ENCODE measurements around the gene RBM4B. TPM values are rescaled to one million over a fixed set of nuclear protein-coding genes. Genes with fewer than 3 reads are reported as not detected.

RBM4B gene
- total and polyA plus RNA-seq, 4 experiments from 2014 or later = 6.3 to 26.9 (median 21.0) TPM

DNA sequence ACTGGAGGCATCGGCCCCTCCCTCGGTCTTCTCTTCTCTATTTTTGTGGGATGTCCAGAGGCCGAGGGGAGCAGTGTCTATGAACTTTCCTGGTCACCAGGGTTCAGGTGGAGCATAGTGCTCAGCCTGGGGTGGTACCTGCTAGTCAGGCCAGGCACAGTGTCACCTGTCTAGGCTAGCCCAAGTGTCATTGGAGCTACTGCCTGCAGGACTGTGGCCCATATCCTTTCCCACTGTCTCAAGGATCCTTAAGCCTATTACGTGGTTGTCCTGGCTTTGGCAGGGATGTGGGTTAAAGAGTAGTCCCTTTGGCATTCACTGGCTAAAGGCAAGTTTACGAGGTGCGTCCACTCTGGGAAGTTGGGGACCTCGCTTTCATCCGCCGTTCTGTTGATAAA lies 51.9 kb downstream of the RBM4B start:
- H3K4me1 ChIP-seq (ENCODE audit: insufficient read depth, low read length) = peaks cover 58% of the 10 kb centered on the region
- Mint-ChIP-seq H3K9me3 (peaks cover 0 to 13% (median 0%) of the 10 kb centered on the region in 8 donors), H3K4me3 (peak overlapping the region in 1 of 8 donors; percentile 22), H3K27me3 (no peaks in the 10 kb centered on the region), H3K4me1 (peaks cover 41 to 86% (median 64%) of the 10 kb centered on the region in 4 donors), H3K27ac (peak overlapping the region in 2 of 7 donors; percentile 31 to 71), H3K36me3 (peaks cover 43 to 85% of the 10 kb centered on the region in 2 donors)
- no peak overlapping the region for H3K27ac ChIP-seq (ENCODE audit: low read depth, low read length)
- intact Hi-C loops (cut with micrococcal nuclease) = no loop called here
- no peaks in the 10 kb centered on the region for H3K9me3 ChIP-seq (ENCODE audit: control insufficient read depth in 1 of 2, low read length in 2 of 2)
- H3K4me3 ChIP-seq (ENCODE audit: low read length in 2 of 2) = no peak overlapping the region
- ChIA-PET POLR2A (ENCODE audit: partially characterized antibody) (interaction anchor here (0.7 to 17.7 kb wide), 4 partner anchors 9 to 57 kb away, joined by 3 to 442 read pairs (median 8); partner anchors contain the start of genes RBM14 and RBM4), CTCF (ENCODE audit: partially characterized antibody) (no interaction called here)
- DNase-seq = no peak
- peaks cover 68% of the 10 kb centered on the region for H3K36me3 ChIP-seq (ENCODE audit: insufficient read depth, low read length)
- H3K27me3 ChIP-seq (ENCODE audit: insufficient read depth, low read length) = no peaks in the 10 kb centered on the region

GRCh38 chr11:66625041-66625751 lies 52.5 kb downstream of the RBM4B start:
- H3K36me3 ChIP-seq (ENCODE audit: insufficient read depth, low read length) = peaks cover 66% of the 10 kb centered on the region
- no peak overlapping the region for H3K4me3 ChIP-seq (ENCODE audit: low read length in 2 of 2)
- H3K9me3 ChIP-seq (ENCODE audit: control insufficient read depth in 1 of 2, low read length in 2 of 2) = no peaks in the 10 kb centered on the region
- ChIA-PET CTCF (ENCODE audit: partially characterized antibody) (interaction anchor here (0.8 kb wide), 1 partner anchor 48 kb away, joined by 3 read pairs; no protein-coding TSS in a partner anchor), POLR2A (ENCODE audit: partially characterized antibody) (interaction anchor here (0.7 to 17.7 kb wide), 5 partner anchors 9 to 56 kb away, joined by 3 to 442 read pairs (median 5); partner anchors contain the start of genes CCDC87, CCS, RBM14 and RBM4)
- no peaks in the 10 kb centered on the region for H3K27me3 ChIP-seq (ENCODE audit: insufficient read depth, low read length)
- peak overlapping the region in 2 of 7 donors; percentile 29 to 71 for H3K27ac Mint-ChIP-seq
- peaks cover 62% of the 10 kb centered on the region for H3K4me1 ChIP-seq (ENCODE audit: insufficient read depth, low read length)
- no peak overlapping the region for H3K4me3 Mint-ChIP-seq
- H3K36me3 Mint-ChIP-seq = peaks cover 42 to 85% of the 10 kb centered on the region in 2 donors
- no peak for DNase-seq
- peaks cover 44 to 90% (median 67%) of the 10 kb centered on the region in 4 donors for H3K4me1 Mint-ChIP-seq
- H3K9me3 Mint-ChIP-seq = peaks cover 0 to 11% (median 0%) of the 10 kb centered on the region in 8 donors
- intact Hi-C loops (cut with micrococcal nuclease) = no loop called here
- no peaks in the 10 kb centered on the region for H3K27me3 Mint-ChIP-seq
- H3K27ac ChIP-seq (ENCODE audit: low read depth, low read length) = no peak overlapping the region

- Mint-ChIP-seq H3K9me3 (peaks cover 0 to 9% (median 0%) of the 10 kb centered on the region in 8 donors), H3K27ac (peak overlapping the region in 1 of 7 donors; percentile 71), H3K4me1 (peaks cover 45 to 90% (median 67%) of the 10 kb centered on the region in 4 donors), H3K36me3 (peaks cover 41 to 79% of the 10 kb centered on the region in 2 donors), H3K4me3 (no peak overlapping the region), H3K27me3 (no peaks in the 10 kb centered on the region)
- Histone ChIP-seq H3K27ac (ENCODE audit: low read depth, low read length) (no peak overlapping the region), H3K9me3 (ENCODE audit: control insufficient read depth in 1 of 2, low read length in 2 of 2) (no peaks in the 10 kb centered on the region), H3K4me1 (ENCODE audit: insufficient read depth, low read length) (peaks cover 62% of the 10 kb centered on the region), H3K27me3 (ENCODE audit: insufficient read depth, low read length) (no peaks in the 10 kb centered on the region), H3K36me3 (ENCODE audit: insufficient read depth, low read length) (peaks cover 58% of the 10 kb centered on the region), H3K4me3 (ENCODE audit: low read length in 2 of 2) (no peak overlapping the region)
- intact Hi-C loops (cut with micrococcal nuclease) = no loop called here
- ChIA-PET CTCF (ENCODE audit: partially characterized antibody) (interaction anchor here (0.8 to 1.2 kb wide), 3 partner anchors 18 to 49 kb away, joined by 3 read pairs; no protein-coding TSS in a partner anchor), POLR2A (ENCODE audit: partially characterized antibody) (interaction anchor here (1.0 to 17.7 kb wide), 4 partner anchors 8 to 32 kb away, joined by 4 to 442 read pairs (median 8); partner anchors contain the start of genes CCDC87, CCS, RBM14 and RBM4)
- no peak for DNase-seq
These were observed 53.2 kb downstream of the RBM4B start for GRCh38 chr11:66624450-66624849.

GRCh38 chr11:66619080-66619554 lies 58.6 kb downstream of the RBM4B start:
- ChIA-PET POLR2A (ENCODE audit: partially characterized antibody) (interaction anchor here (0.6 to 17.7 kb wide), 13 partner anchors 9 to 956 kb away, joined by 3 to 442 read pairs (median 4); partner anchors contain the start of genes CCDC87, CCS, CTSF and MRPL11), CTCF (ENCODE audit: partially characterized antibody) (interaction anchor here (0.7 to 4.8 kb wide), 5 partner anchors 20 to 59 kb away, joined by 3 to 35 read pairs (median 5); partner anchors contain the start of genes RBM4 and RBM4B)
- intact Hi-C loops (cut with micrococcal nuclease) = loop anchor here (1.0 to 5.0 kb wide), 3 partner anchors 40 to 152 kb away; partner anchors contain the start of gene PELI3
- no peaks in the 10 kb centered on the region for H3K27me3 ChIP-seq (ENCODE audit: insufficient read depth, low read length)
- H3K4me1 ChIP-seq (ENCODE audit: insufficient read depth, low read length) = peaks cover 66% of the 10 kb centered on the region
- DNase-seq = peak; percentile 78 to 88 (median 83)
- peaks cover 50 to 88% (median 64%) of the 10 kb centered on the region in 4 donors for H3K4me1 Mint-ChIP-seq
- H3K27me3 Mint-ChIP-seq = no peaks in the 10 kb centered on the region
- peaks cover 0 to 11% (median 0%) of the 10 kb centered on the region in 8 donors for H3K9me3 Mint-ChIP-seq
- H3K36me3 ChIP-seq (ENCODE audit: insufficient read depth, low read length) = peaks cover 6% of the 10 kb centered on the region
- H3K4me3 Mint-ChIP-seq = peak overlapping the region; percentile 96 to 100 (median 98)
- no peaks in the 10 kb centered on the region for H3K9me3 ChIP-seq (ENCODE audit: control insufficient read depth in 1 of 2, low read length in 2 of 2)
- H3K36me3 Mint-ChIP-seq = peaks cover 25 to 60% of the 10 kb centered on the region in 2 donors
- peak overlapping the region; percentile 97 for H3K27ac ChIP-seq (ENCODE audit: low read depth, low read length)
- H3K4me3 ChIP-seq (ENCODE audit: low read length in 2 of 2) = peak overlapping the region in 1 of 2 donors; percentile 99
- H3K27ac Mint-ChIP-seq = peak overlapping the region; percentile 98 to 100 (median 99)

DNA sequence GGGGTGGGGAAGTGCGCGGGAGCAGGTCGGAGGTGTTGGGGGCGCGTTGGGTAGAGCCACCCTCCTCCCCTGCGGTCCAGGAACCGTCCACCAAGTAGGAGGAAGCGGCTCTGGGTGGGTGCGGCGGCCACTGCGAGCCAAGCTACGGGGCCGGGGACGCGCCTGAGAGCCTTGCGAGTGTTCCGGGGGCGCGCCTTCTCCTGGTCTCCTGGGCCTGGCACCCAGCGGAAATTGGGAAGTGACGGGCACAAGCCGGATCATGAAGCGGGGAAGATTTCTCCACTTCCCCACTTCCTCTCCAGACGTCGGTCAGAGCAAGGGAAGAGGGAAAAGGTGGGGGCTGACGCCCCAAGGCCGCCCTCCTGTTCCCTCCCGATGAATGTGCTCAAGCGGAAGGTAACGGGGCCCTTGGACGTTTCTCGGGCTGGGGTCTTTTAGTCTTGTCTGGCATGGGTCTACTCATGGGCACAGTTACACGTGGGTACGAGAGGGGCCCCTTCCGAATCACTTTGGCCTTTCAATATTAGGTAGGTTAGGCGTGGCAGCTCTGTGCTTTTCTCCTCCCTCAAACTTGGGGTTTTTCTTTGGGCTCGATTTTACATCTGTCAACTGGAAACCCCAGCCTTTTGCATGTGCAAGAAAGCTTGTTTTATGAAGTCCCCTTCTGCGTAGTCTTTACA lies 60.4 kb downstream of the RBM4B start:
- no peaks in the 10 kb centered on the region for H3K27me3 ChIP-seq (ENCODE audit: insufficient read depth, low read length)
- H3K4me1 ChIP-seq (ENCODE audit: insufficient read depth, low read length) = peaks cover 48% of the 10 kb centered on the region
- Mint-ChIP-seq H3K9me3 (peaks cover 0 to 8% (median 0%) of the 10 kb centered on the region in 8 donors), H3K27me3 (no peaks in the 10 kb centered on the region), H3K27ac (peak overlapping the region; percentile 98 to 100 (median 99)), H3K4me3 (peak overlapping the region; percentile 96 to 100 (median 98)), H3K4me1 (peaks cover 32 to 70% (median 46%) of the 10 kb centered on the region in 4 donors), H3K36me3 (peaks cover 13 to 42% of the 10 kb centered on the region in 2 donors)
- no peaks in the 10 kb centered on the region for H3K9me3 ChIP-seq (ENCODE audit: control insufficient read depth in 1 of 2, low read length in 2 of 2)
- H3K27ac ChIP-seq (ENCODE audit: low read depth, low read length) = peak overlapping the region; percentile 97
- peak in 4 of 5 donors; percentile 31 to 69 (median 43) for DNase-seq
- H3K36me3 ChIP-seq (ENCODE audit: insufficient read depth, low read length) = no peaks in the 10 kb centered on the region
- POLR2A ChIA-PET (ENCODE audit: partially characterized antibody) = interaction anchor here (0.6 to 17.7 kb wide), 35 partner anchors 8 to 755 kb away, joined by 3 to 442 read pairs (median 6); partner anchors contain the start of genes ACTN3, B4GAT1, CCDC87 and CCS
- CTCF ChIA-PET (ENCODE audit: partially characterized antibody) = interaction anchor here (0.9 to 2.6 kb wide), 9 partner anchors 20 to 757 kb away, joined by 3 to 19 read pairs (median 3); partner anchors contain the start of genes CCDC87, CCS, MRPL11 and MUS81
- intact Hi-C loops (cut with micrococcal nuclease) = loop anchor here (5.0 kb wide), 2 partner anchors 125 to 150 kb away; partner anchors contain the start of gene PELI3
- H3K4me3 ChIP-seq (ENCODE audit: low read length in 2 of 2) = peak overlapping the region; percentile 17 to 99

- peak within 1 kb of the TSS; percentile 98 to 100 (median 99) for H3K27ac Mint-ChIP-seq
- no peaks in the 10 kb centered on the region for H3K9me3 ChIP-seq (ENCODE audit: control insufficient read depth in 1 of 2, low read length in 2 of 2)
- intact Hi-C loops (cut with micrococcal nuclease) = loop anchor here (1.0 to 5.0 kb wide), 6 partner anchors 22 to 149 kb away; partner anchors contain the start of genes CCDC87, CCS, PELI3 and RBM4
- H3K27ac ChIP-seq (ENCODE audit: low read depth, low read length) = peak within 1 kb of the TSS; percentile 97
- ChIA-PET CTCF (ENCODE audit: partially characterized antibody) (interaction anchor here (1.2 to 2.6 kb wide), 5 partner anchors 21 to 82 kb away, joined by 3 to 19 read pairs (median 7); partner anchors contain the start of genes CCDC87, CCS, RBM4 and RBM4B), POLR2A (ENCODE audit: partially characterized antibody) (interaction anchor here (0.6 to 17.7 kb wide), 35 partner anchors 9 to 756 kb away, joined by 3 to 442 read pairs (median 6); partner anchors contain the start of genes ACTN3, CCDC87, CCS and CTSF)
- peak within 1 kb of the TSS; percentile 96 to 100 (median 98) for H3K4me3 Mint-ChIP-seq
- no peaks in the 10 kb centered on the region for H3K27me3 ChIP-seq (ENCODE audit: insufficient read depth, low read length)
- peak; percentile 99 to 100 (median 99) for DNase-seq
- no peaks in the 10 kb centered on the region for H3K27me3 Mint-ChIP-seq
- H3K4me1 Mint-ChIP-seq = peaks cover 30 to 63% (median 40%) of the 10 kb centered on the region in 4 donors
- peaks cover 0 to 8% (median 0%) of the 10 kb centered on the region in 8 donors for H3K9me3 Mint-ChIP-seq
- H3K36me3 ChIP-seq (ENCODE audit: insufficient read depth, low read length) = no peaks in the 10 kb centered on the region
- H3K36me3 Mint-ChIP-seq = peaks cover 13 to 36% of the 10 kb centered on the region in 2 donors
- peak within 1 kb of the TSS; percentile 70 to 99 for H3K4me3 ChIP-seq (ENCODE audit: low read length in 2 of 2)
- peaks cover 40% of the 10 kb centered on the region for H3K4me1 ChIP-seq (ENCODE audit: insufficient read depth, low read length)
These were observed 61.1 kb downstream of the RBM4B start, which contains the start of gene RBM14 for GRCh38 chr11:66616379-66617154. TSS of gene RBM14 (plus strand) at chr11:66616630. CDS start at chr11:66616721, 91 bp downstream.

Data from CD4-positive, alpha-beta memory T cell (primary cell).